ENCODE results near the gene VSTM2B. TPM values are rescaled to one million over a fixed set of nuclear protein-coding genes. Genes with fewer than 3 reads are reported as not detected.

The VSTM2B gene
- total and polyA plus RNA-seq, 2 of the 4 experiments (the other 2 are of a cell fraction): not detected

DNA sequence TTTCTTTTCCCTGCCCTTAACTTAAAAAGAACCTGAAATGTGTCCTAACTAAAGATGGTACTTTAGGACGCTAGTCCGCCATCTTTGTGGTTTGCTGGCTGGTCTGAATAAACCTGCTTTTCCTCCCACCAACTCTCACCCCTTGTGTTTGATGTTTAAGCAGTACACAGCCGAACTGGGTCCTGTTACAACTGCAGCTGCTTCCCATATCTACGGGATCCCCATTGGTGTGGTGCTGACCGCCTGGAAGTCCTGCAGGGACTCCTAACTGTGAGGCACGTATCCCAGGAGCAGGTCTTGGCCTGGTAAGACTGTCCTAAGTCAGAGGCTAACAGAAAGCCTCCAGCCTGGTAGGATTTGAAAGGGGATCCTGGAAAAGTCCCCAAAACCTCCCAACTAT, 40.9 kb upstream of the VSTM2B start:
- H2AFZ ChIP-seq (replicated peaks; ENCODE audit: low read length, poor library complexity): no peak overlapping the region
- H4K20me1 ChIP-seq (ENCODE audit: insufficient read depth, low read length): no peaks in the 10 kb centered on the region
- peaks cover 2% of the 10 kb centered on the region; the same call in 1 of the 2 replicates for H3K9me3 ChIP-seq (ENCODE audit: control insufficient read depth, insufficient read depth, low read length)
- ChIA-PET CTCF (no interaction called here), POLR2A (ENCODE audit: unreplicated experiment) (no interaction called here)
- H3K14ac ChIP-seq (replicated peaks; ENCODE audit: low read depth, low read length): no peak overlapping the region
- TF ChIP-seq POLR2A (IDR thresholded peaks at IDR 0.05; ENCODE audit: low read depth, low read length): no peak
- TF ChIP-seq MXI1 (IDR thresholded peaks at IDR 0.05; ENCODE audit: borderline replicate concordance, low read depth, low read length): no peak
- no peak for TF ChIP-seq RFX5 (IDR thresholded peaks at IDR 0.05; ENCODE audit: low read depth, low read length)
- no peak for TF ChIP-seq NFE2L2 (IDR thresholded peaks at IDR 0.05; ENCODE audit: low read depth, low read length)
- TF ChIP-seq SMC3 (IDR thresholded peaks at IDR 0.05; ENCODE audit: low read depth, low read length): no peak
- TF ChIP-seq FOS (IDR thresholded peaks at IDR 0.05; ENCODE audit: low read depth, low read length): no peak
- TF ChIP-seq BHLHE40 (IDR thresholded peaks at IDR 0.05; ENCODE audit: low read depth, low read length): no peak
- no peak for TF ChIP-seq MAZ (IDR thresholded peaks at IDR 0.05; ENCODE audit: borderline replicate concordance, low read depth, low read length)
- no peak for ATAC-seq (ENCODE audit: low read depth)
- no peak overlapping the region for H2BK120ac ChIP-seq (ENCODE audit: low read depth, low read length)
- no peak overlapping the region for H3K27ac ChIP-seq (ENCODE audit: insufficient read depth, low read length)
- no TSS peak for BruUV-seq (replicated peaks)
- no peak overlapping the region for H2BK20ac ChIP-seq (ENCODE audit: low read depth, low read length)
- in situ Hi-C loops (cut with MboI; ENCODE audit: low sequenced_read_pairs) (no loop called here), intact Hi-C loops (cut with micrococcal nuclease) (no loop called here), dilution Hi-C loops (cut with HindIII; ENCODE audit: low sequenced_read_pairs, unreplicated experiment) (no loop called here)
- no peak overlapping the region for H3K4me3 ChIP-seq (ENCODE audit: insufficient read depth, low read depth, low read length)
- no peak overlapping the region for H3K9ac ChIP-seq (ENCODE audit: low read depth, low read length)
- no peak overlapping the region for H3K56ac ChIP-seq (ENCODE audit: extremely low read depth, insufficient read depth, low read length)
- no peaks in the 10 kb centered on the region for H3K79me1 ChIP-seq (ENCODE audit: low read depth in 1 of 2, low read length in 2 of 2)
- H2AK9ac ChIP-seq (replicated peaks; ENCODE audit: low read depth, low read length, poor library complexity): no peak overlapping the region
- no peak overlapping the region for H3K23ac ChIP-seq (ENCODE audit: low read depth, low read length)
- no peak overlapping the region for H3K4ac ChIP-seq (ENCODE audit: low read depth, low read length)
- no peak for DNase-seq
- no peaks in the 10 kb centered on the region for H3K27me3 ChIP-seq (ENCODE audit: control insufficient read depth, insufficient read depth, low read length)
- no peaks in the 10 kb centered on the region for H3K9me1 ChIP-seq (ENCODE audit: insufficient read depth, low read length)
- no peak overlapping the region for H4K8ac ChIP-seq (ENCODE audit: low read depth in 2 of 2, low read length in 2 of 2)
- H3K4me1 ChIP-seq (ENCODE audit: control insufficient read depth, insufficient read depth, low read length): no peaks in the 10 kb centered on the region
- no peak overlapping the region for H3K18ac ChIP-seq (ENCODE audit: low read depth, low read length)
- H2AK5ac ChIP-seq (ENCODE audit: low read depth, low read length): no peak overlapping the region
- no peak overlapping the region for H2BK15ac ChIP-seq (ENCODE audit: low read depth, low read length)
- no peak overlapping the region for H3K4me2 ChIP-seq (ENCODE audit: low read depth, low read length)
- no peak overlapping the region for H4K5ac ChIP-seq (ENCODE audit: low read depth, low read length)
- no peaks in the 10 kb centered on the region for H3K36me3 ChIP-seq (ENCODE audit: control insufficient read depth, insufficient read depth, low read length)
- no peak overlapping the region for H4K91ac ChIP-seq (ENCODE audit: insufficient read depth, low read depth, low read length)
- WGBS, 2 experiments (ENCODE audit: extremely low coverage in 2 of 2, insufficient read length in 1 of 2): no CpG with 5 or more reads among the region's 6 CpGs
- no peak overlapping the region for H2BK5ac ChIP-seq (ENCODE audit: low read depth, low read length, poor library complexity, severe bottlenecking)

Measured in IMR-90 (cell line).